HG02588 (cell line): ENCODE data around the gene SKIC8.

Experiments
- ATAC-seq: cut with Tn5 transposase; IDR thresholded peaks from one replicate; pipeline ENCODE4 v1.9.1; 2021; ENCODE audit warnings: mild to moderate bottlenecking, moderate library complexity; ENCODE audit not compliant: unreplicated experiment

Gene SKIC8

GRCh38 chr15:78301326-78301725 is 1.9 kb upstream of the SKIC8 start:
- ATAC-seq, result no peak

GRCh38 chr15:78292219-78292618 is 7.2 kb downstream of the SKIC8 start:
- no peak for ATAC-seq

DNA sequence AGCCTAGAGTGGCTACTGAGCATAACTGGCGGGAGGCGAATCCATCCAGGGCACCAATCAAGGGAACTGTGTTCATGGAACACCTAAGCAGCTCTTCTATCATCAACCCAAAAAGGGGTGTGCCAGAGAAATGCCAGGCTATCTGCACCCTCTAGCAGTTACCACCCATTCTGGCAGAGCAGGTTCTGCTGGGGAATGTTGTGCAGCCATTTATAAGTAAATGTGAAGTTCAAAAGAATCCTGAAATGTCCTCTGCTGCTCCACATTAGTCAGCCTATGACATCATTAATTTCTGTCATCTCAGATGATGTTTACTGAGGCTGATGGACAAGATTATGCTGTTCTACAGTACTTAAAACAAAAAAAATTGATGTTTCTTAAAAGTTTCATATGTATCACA is 7.7 kb downstream of the SKIC8 start:
- ATAC-seq, result no peak

DNA sequence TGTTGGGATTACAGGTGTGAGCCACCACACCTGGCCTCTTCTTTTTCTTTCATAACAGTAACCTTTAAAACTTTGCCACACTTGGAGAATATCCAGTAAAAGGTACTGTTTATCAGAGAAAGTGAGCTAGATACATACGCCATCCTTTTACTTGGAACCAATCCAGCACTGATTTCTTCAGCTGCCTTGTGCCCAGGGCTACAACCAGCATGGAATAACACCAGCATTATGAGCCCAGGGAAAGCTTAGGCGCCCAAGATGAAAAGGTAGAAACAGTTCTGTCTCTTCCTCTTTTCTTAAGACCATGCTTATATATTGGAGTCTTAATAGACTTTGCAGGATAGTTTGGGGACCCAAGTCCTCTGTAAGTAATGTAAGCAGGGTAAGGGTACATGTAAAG is 8.4 kb downstream of the SKIC8 start:
- ATAC-seq, result no peak

GRCh38 chr15:78290222-78290621 is 9.2 kb downstream of the SKIC8 start:
- ATAC-seq, result no peak

- no peak for ATAC-seq
Measured at GRCh38 chr15:78284758-78285157, 14.7 kb downstream of the SKIC8 start.

DNA sequence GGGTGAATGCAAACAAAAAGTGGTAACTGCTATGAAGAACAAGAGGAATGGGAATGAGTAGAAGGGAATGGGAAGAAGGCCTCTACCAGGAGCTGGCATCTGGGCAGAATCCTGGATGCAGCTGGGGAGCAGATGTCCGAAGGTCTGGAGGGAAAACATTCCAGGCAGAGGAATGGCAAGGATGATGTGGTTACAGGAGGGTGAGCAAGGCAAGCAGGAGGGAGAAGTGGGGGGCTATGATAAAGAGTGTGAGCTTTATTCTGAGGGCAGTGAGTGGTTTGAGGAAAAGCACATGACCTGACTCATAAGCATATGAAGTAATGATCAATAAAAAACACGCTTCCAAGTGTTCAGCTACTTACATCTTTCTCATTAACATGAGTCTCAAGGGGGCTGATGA is 17.1 kb downstream of the SKIC8 start:
- ATAC-seq, result no peak

- ATAC-seq, result no peak
Measured at GRCh38 chr15:78280319-78281072, 18.9 kb downstream of the SKIC8 start.

DNA sequence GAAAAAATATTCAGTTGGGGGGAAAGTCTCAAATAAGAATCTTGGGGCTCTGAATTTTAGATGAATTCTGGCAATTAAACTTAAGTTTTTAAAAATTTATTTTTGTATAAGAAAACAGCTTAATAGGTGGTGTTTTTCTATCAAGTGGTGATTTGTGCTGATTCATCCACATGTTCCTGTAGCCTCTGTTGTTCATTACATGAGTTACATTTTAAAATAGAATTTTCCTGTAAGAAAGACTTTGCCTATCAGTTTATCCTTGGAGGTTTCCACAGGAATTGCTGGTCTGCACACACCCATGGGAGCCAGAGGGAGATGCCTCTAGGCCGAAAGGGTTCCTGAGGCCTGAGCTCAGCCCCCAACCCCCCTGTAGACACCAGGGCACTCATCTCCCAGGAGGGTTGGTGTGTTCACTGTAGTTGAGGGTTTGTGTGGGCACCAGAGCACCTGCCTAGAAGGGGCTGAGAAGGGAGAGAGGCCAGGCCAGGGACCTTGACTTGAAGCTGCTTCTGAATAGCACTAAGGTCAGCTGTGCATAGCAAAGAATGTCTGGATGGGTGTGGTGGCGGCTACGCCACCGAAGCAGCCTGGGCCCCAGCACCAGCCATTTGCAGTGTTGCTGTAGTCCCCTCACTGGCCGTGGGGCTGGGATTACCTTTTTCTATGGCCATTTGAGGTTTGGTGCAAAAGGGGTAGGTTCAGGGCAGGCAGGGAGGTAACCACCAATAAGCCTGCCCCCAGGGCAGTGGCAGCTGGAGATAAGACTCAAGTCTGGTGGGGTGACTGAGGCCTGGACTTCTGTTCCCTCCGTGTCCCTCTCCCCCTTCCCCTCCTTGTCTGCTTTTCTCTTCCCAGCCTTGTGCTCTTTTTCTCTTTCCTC is 23.1 kb downstream of the SKIC8 start:
- no peak for ATAC-seq

- no peak for ATAC-seq
Measured at GRCh38 chr15:78274994-78275393, 24.4 kb downstream of the SKIC8 start.

- no peak for ATAC-seq
Measured at GRCh38 chr15:78272776-78273175, 26.6 kb downstream of the SKIC8 start.

- no peak for ATAC-seq
Measured at GRCh38 chr15:78272316-78272715, 27.1 kb downstream of the SKIC8 start.

DNA sequence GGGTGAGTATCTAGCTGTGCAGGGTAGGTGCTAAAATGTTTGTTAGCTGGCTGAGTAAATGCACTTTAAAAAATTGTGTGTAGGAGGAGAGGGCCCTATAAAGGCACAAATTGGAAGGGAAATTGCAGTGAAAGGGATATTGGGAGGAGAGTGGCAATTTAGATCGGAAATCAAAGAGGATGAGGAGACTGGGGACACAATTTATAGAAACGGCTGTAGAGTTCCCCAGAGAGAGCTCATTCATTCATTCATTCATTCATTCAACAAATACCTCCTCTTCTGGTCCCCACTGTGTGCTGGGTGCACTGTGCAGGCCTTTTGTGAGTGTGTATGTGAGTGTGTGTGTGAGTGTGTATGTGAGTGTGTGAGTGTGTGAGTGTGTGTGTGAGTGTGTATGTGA is 32.6 kb downstream of the SKIC8 start:
- ATAC-seq, result no peak

DNA sequence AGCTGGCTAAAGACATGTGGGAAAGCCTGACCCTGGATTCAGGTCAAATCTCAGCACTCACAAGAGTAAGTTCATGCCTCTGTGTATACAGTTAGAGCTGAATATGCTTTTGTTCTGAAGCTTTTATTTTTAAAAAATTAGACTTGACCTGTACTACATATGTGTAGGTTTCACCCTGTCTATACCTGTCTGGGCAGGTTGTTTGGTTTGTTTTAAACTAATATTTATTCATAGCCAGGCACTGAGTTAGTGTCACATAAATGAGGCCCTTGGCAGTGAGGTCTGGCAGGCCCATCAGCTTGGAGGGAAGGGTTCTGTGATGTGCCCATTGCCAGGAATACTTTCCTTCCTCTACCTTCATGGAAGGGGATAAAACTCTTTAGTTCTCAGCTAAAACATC is 33.2 kb downstream of the SKIC8 start:
- no peak for ATAC-seq

DNA sequence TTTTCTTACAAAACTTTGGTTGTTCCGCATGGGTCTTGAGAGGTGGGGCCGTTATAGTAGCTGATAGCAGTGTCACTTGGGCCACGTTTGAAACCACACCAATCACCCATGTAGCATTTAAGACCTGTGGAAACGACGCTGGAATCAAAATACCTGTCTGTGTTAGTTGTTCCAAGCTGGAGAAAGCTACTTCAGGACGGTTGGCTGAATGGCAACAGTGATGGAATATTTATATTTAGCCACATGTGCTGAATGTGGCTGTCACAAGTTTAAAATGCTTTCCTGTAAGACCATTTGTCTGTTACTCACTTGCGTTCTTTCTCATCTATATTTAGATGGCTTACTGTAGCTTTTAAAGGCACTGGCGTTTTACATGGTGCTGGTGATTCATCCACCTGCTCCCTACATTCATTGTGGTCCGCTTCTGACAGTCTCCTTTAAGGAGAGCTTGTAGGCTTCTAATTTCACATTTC is 33.6 kb downstream of the SKIC8 start:
- ATAC-seq, result no peak

DNA sequence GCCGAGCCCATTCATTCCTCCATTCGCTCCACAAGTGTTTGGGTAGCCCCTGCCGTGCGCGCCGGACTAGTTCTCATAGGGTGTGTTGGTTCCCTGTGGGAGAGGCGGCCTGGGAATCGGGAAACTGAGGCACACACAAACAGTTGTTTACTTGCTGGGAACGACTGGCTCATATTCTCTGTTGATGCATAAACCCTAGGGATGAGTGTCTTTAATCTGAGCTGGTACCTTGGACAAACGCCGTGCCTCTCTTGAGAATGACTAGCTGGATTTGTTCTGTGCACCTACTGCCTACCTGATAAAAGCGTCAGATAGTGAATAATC is 34.3 kb downstream of the SKIC8 start:
- no peak for ATAC-seq

DNA sequence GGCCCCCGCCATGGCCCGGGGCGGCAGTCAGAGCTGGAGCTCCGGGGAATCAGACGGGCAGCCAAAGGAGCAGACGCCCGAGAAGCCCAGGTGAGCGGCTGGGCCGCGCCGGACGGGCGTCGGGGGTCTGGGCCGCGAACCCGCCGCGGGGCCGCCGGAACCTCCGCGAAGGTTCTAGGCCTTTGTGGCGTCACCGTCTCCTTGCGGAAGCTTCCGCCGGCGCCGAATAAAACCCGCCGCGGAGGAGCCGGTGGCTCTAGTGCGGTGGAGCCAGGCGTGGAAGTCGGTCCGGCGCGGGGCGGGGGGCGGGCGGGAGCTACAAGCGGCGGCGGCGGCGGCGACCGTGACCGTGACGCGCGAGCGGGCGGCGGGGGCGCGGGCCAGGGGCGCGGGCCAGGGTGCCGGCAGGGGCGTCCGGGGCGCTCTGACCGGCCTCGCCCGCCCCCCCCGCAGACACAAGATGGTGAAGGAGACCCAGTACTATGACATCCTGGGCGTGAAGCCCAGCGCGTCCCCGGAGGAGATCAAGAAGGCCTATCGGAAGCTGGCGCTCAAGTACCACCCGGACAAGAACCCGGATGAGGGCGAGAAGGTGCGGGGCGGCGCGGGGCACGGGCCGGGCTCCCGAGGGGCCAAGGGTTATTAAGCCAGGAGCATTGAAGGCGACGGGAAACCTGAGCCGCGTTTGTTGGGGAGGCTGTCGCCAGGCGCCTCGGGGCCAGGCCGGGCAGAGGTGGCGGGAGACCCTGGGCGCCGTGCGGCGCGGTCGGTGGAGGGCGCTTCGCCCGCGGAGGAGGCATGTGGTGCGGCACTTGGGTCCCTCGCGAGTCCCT is 34.9 kb downstream of the SKIC8 start, which contains the start of gene DNAJA4:
TSS of gene DNAJA4 (plus strand) at position 259 of the 833 bp plus-strand sequence. CDS start at position 461, 202 bp downstream.
- no peak for ATAC-seq

- no peak for ATAC-seq
Measured at GRCh38 chr15:78263907-78264303, 35.5 kb downstream of the SKIC8 start.

GRCh38 chr15:78263351-78263781 is 36.0 kb downstream of the SKIC8 start:
- no peak for ATAC-seq

DNA sequence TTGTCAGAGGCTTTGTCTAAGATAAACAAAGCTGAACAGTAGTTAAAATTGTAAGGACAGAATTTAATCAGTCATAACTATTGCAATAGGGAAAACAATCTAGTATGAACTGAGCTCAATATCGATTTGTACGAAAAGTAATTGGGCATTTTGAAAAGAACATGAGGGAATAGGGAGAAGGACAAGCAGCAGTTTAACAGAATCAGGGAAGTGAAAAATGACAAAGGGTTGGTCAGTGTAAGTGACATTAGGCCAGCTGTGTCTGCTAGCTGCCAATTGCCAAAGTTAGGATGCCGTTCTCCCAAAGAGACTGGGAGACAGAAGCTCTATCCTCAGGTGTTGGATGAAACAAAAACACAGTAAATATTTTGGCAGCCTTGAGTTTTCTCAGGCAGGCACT is 38.3 kb downstream of the SKIC8 start:
- no peak for ATAC-seq

DNA sequence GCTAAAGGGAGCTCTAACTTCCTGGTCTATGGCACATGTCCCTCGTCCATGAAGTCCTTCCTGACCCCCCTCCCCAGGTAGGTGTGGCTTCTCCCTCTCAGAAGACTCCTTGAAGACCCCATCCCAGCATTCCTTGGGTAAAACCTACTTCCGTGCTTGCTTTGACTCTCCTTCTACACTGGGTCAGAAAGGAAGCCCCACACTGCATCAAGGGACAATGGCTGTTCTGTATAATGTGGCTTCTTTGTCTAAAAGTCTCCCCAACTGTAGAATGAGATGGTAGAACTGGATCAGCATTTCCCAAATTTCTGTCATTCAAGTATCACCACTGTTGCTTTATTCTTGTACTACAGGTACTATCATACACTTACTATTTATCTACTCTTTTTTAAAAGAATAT is 38.9 kb downstream of the SKIC8 start:
- no peak for ATAC-seq
